GM19328 (cell line): ENCODE results near the gene RHCG.
"Not testable (repeated sequence)": the region's sequence is repeated elsewhere in the genome, so short reads cannot be mapped to it uniquely, and the experiment has no call there.

ENCODE experiments used
- ATAC-seq: cut with Tn5 transposase; IDR thresholded peaks from one replicate; pipeline ENCODE4 v1.9.1; 2021; ENCODE audit warnings: mild to moderate bottlenecking, moderate library complexity; ENCODE audit not compliant: unreplicated experiment

The RHCG gene

DNA sequence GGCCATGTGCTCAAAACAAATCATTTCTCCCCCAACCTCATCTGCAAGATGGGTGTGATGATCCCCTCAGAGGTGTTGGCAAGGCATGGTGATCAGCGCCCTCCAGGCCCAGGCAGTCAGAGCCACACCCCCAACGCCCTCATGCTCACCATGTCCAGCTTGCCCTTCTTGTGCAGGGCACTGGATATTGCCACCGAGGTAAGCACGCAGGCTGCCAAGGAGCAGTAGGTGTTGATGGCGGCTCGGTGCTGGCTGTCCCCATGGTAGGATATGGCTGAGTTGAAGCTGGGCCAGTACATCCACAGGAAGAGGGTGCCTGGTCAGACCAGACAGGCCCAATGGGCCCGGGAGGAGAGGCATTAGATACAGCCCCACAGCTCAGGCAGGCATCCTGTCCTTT lies 17.2 kb downstream of the RHCG start:
- no peak for ATAC-seq

DNA sequence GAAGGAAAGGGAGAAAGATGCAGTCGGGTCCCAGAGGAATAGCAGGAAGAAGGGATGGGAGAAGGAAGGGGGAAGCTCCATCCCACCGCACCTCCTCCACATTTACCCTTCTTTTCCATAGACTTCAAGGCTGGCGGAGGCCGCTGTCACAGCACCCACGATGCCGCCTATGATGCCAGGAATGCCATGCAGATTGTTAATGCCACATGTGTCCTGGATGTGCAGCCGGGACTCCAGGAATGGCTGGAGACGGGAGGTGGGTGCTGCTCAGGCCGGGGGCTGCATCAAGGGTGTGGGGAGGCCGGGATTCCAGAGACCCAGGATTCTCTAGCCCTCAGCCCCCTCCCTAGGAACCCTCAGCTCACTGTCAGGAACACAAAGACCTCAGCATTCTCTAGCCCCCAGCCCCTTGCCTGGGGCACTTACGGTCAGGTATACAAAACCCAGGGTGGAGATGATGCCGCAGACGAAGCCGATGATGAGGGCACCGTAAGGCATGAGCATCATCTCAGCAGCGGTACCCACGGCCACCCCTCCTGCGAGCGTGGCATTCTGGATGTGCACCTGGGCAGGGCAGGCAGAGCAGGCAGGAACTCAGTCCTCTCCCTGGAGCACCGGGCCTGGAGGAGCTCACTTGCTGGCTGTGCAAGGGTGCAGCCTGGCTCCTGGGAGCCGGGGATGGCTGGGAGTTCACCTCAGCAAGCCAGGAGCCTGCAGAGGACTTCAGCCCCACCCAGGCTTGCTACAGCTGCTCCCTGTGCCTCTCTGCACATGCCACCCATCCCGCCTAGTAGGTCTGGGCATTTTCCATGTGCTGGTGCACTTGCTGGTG lies 18.8 kb downstream of the RHCG start:
- no peak for ATAC-seq

- ATAC-seq: no peak
These were observed 20.7 kb downstream of the RHCG start for GRCh38 chr15:89475661-89476060.

DNA sequence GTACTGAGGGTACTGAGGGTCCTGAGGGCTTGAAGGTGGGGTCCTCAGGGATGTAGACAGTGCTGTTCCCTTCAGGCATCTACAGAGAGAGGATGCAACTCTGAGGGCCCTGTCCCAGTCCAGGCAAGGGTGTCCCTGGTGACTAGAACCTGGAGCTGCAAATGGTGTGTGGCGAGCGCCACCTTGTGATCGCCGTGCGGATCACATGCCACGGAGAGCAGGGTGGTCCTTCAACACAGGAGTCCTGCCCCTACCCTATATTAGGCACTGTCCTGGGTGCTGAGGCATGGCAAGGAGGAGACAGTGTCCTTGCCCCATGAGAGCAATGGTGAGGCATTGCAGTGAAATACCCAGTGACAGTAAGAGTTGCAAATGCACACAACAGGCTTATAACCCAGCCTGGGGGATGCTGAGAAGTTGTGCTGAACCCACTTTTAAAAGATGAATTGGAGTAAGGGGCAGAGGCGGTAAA lies 23.6 kb downstream of the RHCG start:
- no peak for ATAC-seq

GRCh38 chr15:89469426-89470096 lies 26.8 kb downstream of the RHCG start:
- no peak for ATAC-seq

GRCh38 chr15:89468813-89469212 lies 27.6 kb downstream of the RHCG start:
- ATAC-seq: not testable (repeated sequence)

DNA sequence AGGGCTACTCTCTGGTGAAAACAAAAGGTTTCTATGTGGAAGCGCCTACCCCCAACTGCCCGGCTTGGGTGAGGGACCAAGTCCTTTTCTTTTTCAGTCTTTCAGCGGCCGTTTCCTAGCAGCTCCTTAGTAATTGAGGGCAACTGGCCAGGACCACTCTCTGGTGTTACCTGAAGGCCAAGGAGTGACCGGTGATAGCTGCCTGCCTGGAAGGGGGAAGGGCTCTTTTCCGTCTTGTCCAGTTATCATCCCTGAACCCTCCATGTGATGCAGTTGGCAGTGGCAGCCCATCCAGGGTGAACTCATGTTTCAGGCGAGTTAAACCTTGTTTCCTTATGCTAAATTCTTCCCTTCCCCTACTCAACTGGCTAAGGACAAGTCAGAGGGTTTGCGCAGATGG lies 33.3 kb downstream of the RHCG start:
- no peak for ATAC-seq

DNA sequence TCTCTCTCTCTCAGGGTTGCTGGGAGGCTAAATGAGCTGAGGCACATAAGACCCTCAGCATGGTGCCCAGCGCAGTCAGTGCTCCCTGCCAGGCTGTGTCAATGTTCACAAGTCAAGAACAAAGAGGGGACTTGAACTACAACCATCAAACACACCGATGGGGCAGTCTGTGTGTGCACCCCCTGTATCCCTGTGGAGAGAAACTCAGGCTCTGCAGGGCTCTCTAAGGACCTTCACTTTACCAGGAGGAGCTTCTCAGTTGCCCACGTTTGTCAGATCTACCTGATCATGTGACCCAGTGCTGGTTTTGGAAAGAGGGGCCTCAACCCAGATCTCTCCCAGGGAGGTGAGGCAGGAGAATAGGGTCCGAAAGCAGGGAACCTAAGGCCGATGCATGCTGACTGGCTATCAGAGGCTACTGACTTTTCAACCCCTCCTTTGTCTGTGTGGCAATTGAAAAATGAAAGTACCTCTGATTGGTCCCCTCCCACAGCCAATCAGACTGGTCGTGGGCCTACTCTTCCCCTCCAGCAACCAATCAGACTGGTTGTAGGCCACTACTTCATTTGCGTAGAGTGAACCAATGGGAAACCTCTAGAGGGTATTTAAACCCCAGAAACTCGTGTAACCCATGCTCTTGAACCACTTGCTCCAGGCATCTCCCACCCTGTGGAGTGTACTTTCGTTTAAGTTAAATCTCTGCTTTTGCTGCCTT lies 34.0 kb downstream of the RHCG start:
- no peak for ATAC-seq

- ATAC-seq: no peak
These were observed 35.0 kb downstream of the RHCG start for GRCh38 chr15:89461386-89461785.

GRCh38 chr15:89460048-89460447 lies 36.3 kb downstream of the RHCG start:
- no peak for ATAC-seq

DNA sequence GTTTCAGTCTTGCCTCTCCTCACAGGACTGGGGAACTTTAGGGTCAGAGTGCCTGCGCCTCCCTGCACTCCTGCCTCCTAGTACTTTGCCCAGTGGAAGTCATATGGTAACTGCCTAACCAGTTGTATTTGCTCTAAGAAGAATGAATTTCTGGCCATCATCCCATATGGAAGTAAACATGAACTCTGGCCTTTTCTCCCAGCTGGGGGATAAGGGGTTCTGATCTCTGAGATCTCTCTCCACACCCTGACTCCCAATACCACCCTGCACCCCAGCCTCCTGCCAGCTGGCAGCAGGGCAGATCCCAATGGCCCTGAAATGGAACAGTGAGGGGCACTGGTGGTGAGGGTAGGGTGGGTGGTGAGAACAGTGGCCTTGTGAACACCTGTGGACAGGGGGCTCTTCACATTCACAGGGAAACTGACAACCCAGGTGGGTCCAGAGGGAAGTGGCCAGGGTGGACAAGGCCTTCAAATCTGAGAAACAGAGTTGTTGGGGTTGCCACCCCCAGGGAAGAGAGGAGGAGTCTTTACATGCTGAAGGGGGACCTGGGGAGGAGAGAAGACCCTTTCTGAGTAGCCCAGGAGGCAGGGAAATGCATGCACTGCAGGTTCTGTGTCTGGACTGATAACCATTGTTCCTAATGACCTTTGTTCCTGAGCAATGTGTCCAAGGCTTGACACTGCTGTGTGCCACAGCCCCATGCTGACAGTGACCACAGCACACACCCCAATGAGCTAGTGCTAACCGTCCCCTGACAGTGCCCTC lies 36.9 kb downstream of the RHCG start:
- ATAC-seq: no peak

GRCh38 chr15:89458440-89458839 lies 37.9 kb downstream of the RHCG start:
- no peak for ATAC-seq

DNA sequence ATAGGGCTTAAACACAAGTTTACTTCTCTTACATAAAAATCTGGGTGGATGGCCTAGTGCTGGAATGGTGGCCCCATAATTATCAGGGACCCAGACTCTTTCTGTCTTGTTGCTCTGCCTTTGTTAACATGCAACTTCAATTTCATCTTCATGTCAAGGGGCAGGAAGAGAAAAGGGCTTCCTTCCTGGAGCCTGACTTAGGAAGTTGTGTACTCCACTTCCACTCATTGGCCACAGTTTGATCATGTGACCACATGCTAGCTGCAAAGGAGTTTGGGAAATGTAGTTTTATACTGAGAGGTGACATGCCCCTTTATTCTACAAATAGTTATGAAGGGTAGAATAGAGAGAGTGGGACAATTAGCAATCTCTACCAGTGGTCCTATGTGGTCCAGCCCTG lies 39.3 kb downstream of the RHCG start:
- ATAC-seq: no peak

GRCh38 chr15:89455535-89455934 lies 40.8 kb downstream of the RHCG start:
- ATAC-seq: no peak

- no peak for ATAC-seq
These were observed 44.0 kb downstream of the RHCG start for GRCh38 chr15:89452330-89452836.

- ATAC-seq: no peak
These were observed 44.5 kb downstream of the RHCG start for GRCh38 chr15:89451846-89452245.

DNA sequence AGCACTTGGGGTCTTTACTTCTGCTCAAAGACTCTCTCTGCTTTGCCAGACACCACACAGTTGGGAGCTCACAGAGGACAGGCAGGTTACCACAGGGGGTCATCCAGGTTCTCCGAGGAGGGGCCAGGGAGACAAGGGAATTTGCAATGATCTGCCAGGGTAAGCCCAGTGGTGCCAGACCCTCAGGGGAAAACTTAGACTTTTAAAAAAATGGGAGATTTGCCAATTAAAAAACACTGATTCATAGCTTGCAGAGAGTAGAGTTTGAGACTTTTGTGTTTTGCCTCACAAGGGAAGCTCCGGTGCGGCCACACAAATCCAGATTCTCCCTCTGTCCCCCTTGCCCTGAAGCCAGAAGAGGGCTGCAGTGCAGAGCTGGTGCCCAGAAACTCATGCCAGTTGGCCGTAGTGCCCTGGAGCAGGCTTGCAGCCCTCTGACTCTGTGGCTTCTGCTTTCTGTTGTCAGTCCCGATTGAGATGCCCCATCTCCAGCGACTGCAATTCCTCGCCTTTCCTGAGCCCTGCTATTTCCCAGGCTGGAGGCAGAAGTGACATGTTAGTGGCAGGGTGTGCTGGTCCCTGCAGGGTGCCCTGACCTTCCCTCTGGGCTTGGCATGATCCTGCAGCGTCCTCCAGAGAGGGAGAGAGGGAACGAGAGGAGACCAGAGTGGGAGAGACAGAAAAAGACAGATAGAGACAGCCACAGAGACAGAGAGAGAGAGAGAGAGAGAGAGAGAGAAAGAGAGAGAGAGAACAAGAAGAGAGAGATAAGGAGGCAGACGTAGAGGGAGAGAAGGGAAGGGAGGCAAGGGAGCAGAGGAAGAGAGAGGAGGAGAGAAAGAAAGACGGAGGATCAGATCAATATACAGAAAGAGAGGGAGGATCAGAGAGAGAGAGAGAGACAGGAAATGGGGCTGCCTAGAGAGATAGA lies 46.0 kb downstream of the RHCG start:
- no peak for ATAC-seq

GRCh38 chr15:89448825-89449224 lies 47.6 kb downstream of the RHCG start:
- no peak for ATAC-seq

DNA sequence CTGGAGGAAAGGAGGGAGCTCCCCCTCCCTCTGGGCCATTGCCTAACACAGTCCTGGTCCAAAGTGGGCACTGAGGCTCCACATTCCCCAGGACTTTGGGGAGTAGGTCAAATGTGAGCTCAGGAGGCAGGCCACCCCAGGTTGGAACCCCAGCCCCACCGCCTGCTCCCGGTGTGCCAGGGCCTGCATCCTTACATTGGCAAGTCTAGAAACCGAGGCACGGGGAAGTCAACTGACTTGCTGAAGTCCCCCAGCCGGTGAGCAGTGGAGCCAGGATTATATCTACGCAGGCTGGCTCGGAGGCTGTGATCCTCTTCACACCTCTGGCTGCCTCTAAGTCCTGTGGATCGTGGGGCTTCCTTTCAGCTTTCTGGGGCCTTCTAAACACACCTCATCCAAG lies 48.7 kb downstream of the RHCG start:
- ATAC-seq: no peak
